Heart right ventricle (tissue), 16 donors: Measurements from ENCODE around the gene RASL10B. TPM values are rescaled to one million over a fixed set of nuclear protein-coding genes. Genes with fewer than 3 reads are reported as not detected.

Experiments
- ATAC-seq, 8 donors: fragments of 200-7000 bp; cut with Tn5 transposase; one replicate each; pipeline ENCODE4 v1.9.1; 2020; ENCODE audit warnings: mild to moderate bottlenecking in 8 of 8, moderate library complexity in 8 of 8, moderate number of reproducible peaks in 1 of 8
- DNase-seq, 2 donors: peaks; one replicate each; pipeline ENCODE4 v3.0.0-alpha.2; 2020
- H3K27ac ChIP-seq, 10 donors: fragments of 200-600 bp; sonication (generic) in 2 of 10; one replicate each; pipeline versions ENCODE4 v1.5.0 to v1.8.0; 2020 to 2022; ENCODE audit warnings: mild to moderate bottlenecking in 3 of 10
- H3K27me3 ChIP-seq, 7 donors: fragments of 200-600 bp; one replicate each; pipeline ENCODE4 v1.8.0; 2021 to 2022; ENCODE audit warnings: mild to moderate bottlenecking in 2 of 7
- H3K36me3 ChIP-seq, 9 donors: fragments of 200-600 bp; sonication (generic) in 1 of 9; one replicate each; pipeline versions ENCODE4 v1.5.0 to v1.8.0; 2020 to 2022; ENCODE audit warnings: mild to moderate bottlenecking in 2 of 9
- H3K4me1 ChIP-seq, 9 donors: fragments of 200-600 bp; sonication (generic) in 1 of 9; one replicate each; pipeline versions ENCODE4 v1.5.0 to v1.8.0; 2020 to 2022; ENCODE audit warnings: mild to moderate bottlenecking in 4 of 9
- H3K4me3 ChIP-seq, 10 donors: fragments of 200-600 bp; sonication (generic) in 2 of 10; one replicate each; pipeline versions ENCODE4 v1.5.0 to v1.8.0; 2020 to 2022; ENCODE audit warnings: mild to moderate bottlenecking in 7 of 10, moderate library complexity in 2 of 10
- H3K9me3 ChIP-seq, 11 donors: fragments of 200-600 bp in 10 of 11; sonication (generic) in 2 of 11; one replicate each; pipeline versions ENCODE4 v1.5.0 to v1.8.0; 2013 to 2022; ENCODE audit warnings: mild to moderate bottlenecking in 2 of 11, control low read depth in 1 of 11, moderate library complexity in 1 of 11
- WGBS, 2 donors: extraction: QIAGEN DNeasy Blood & Tissue Kit; methylation state at CpG; one replicate each; pipeline ENCODE4 v1.1.7; 2013; ENCODE audit warnings: inconsistent platforms in 1 of 2; 5-methylcytosine and 5-hydroxymethylcytosine counted together
- intact Hi-C, 10 donors: fragments of 100-400 bp; cut with DNase I; formaldehyde crosslinking; loops; one replicate each; pipeline versions ENCODE4 v1.11.1 to v1.14.2; 2022
- polyA plus RNA-seq, 2 donors: library from polyadenylated mRNA; stranded (reverse); fragments of 200-250 nt; gene quantifications; one replicate each; pipeline ENCODE4 v1.2.3, GENCODE V29; 2013
- total RNA-seq, 10 donors: library from RNA; stranded (reverse); fragmentation: NEBNext Ultra II Directional in 3 of 10; extraction: Animal tissue kit (Norgen Biotek cat#: 25700) in 3 of 10; gene quantifications; one replicate each; pipeline versions ENCODE4 v1.2.1 to v1.2.4, GENCODE V29; 2021 to 2023
- TF ChIP-seq, protein P1 (sequence below), 9 donors: fragments of 200-600 bp; sonication (generic) in 2 of 9; IDR thresholded peaks; one replicate each; pipeline versions ENCODE4 v1.5.0 to v1.8.0; 2021 to 2022; ENCODE audit warnings: antibody characterized with exemption in 9 of 9, mild to moderate bottlenecking in 5 of 9, moderate library complexity in 1 of 9
- donor health status: Arrhythmogenic right ventricular cardiomyopathy.
- donor health status: ischemic (EF 13 %, LVEDD 7.1; RV severe dilation, severe dysfunction).
- donor health status: healthy with polysubstance abuse.
- donor health status: DM: no; HTN: yes; CAD: no.
- donor health status: DM: no; HTN: no; CAD: no.
- donor health status: ischemic (EF 25% LVEDD 6.9; RV normal size, moderate dysfunction).
- donor health status: ischemic (EF 25% LVEDD 5.7; RV mildly dilated, moderate dysfunction).
- donor health status: healthy.
- donor health status: DM: yes; HTN: yes; CAD: no.
- donor health status: Ischemic cardiomyopathy.
- donor health status: ischemic (EF 35%, LVEDD 5.7; RV mildly dilated, moderate dysfunction).
- donor health status: nonischemic (EF 11% LVEDD 7.7; RV severe dilation, severe dysfunction).
- donor health status: DM: yes; HTN: yes; CAD: no.
- donor health status: PGD.
- donor health status: ischemic (EF 29% LVEDD 5.4; RV normal size, mild dysfunction).
- donor health status: nonischemic (EF 23%, LVEDD 6.1; RV moderate dilation, normal function).

RASL10B gene
- total and polyA plus RNA-seq, 12 donors, result 3.9 to 26.2 (median 10.9) TPM

DNA sequence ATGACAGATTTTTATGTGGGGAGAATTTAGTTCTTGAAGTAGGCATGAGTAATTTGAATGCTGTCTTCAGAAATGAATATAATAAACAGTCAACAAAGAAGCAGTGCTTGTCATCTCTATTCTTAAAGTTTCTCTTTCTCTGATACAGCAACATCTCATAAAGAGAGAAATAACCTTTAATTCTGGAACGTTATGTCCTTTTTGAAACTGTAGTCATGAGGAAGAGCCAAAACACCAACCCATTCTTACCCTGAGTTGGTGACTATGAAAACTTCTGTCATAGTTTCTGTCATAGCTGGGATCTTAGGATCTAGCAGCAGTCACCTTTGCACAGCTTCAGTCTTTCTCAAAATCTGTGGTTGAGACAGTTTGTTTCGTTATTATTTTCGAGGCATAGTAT lies 15.3 kb upstream of the RASL10B start:
- WGBS, 2 donors, result 82 to 92% methylated on average over 3 of the region's 3 CpGs
- Histone ChIP-seq H3K9me3 (no peaks in the 10 kb centered on the region), H3K36me3 (peaks cover 0 to 95% (median 5%) of the 10 kb centered on the region in 9 donors), H3K27me3 (no peaks in the 10 kb centered on the region), H3K4me3 (no peak overlapping the region), H3K4me1 (peaks cover 9 to 60% (median 38%) of the 10 kb centered on the region in 9 donors), H3K27ac (peak overlapping the region in 7 of 10 donors; percentile 29 to 87 (median 72))
- ATAC-seq (no peak), DNase-seq (no peak)
- intact Hi-C loops, result no loop called here
- TF ChIP-seq, protein P1, sequence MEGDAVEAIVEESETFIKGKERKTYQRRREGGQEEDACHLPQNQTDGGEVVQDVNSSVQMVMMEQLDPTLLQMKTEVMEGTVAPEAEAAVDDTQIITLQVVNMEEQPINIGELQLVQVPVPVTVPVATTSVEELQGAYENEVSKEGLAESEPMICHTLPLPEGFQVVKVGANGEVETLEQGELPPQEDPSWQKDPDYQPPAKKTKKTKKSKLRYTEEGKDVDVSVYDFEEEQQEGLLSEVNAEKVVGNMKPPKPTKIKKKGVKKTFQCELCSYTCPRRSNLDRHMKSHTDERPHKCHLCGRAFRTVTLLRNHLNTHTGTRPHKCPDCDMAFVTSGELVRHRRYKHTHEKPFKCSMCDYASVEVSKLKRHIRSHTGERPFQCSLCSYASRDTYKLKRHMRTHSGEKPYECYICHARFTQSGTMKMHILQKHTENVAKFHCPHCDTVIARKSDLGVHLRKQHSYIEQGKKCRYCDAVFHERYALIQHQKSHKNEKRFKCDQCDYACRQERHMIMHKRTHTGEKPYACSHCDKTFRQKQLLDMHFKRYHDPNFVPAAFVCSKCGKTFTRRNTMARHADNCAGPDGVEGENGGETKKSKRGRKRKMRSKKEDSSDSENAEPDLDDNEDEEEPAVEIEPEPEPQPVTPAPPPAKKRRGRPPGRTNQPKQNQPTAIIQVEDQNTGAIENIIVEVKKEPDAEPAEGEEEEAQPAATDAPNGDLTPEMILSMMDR (IDR thresholded peaks at IDR 0.05), result no peak

DNA sequence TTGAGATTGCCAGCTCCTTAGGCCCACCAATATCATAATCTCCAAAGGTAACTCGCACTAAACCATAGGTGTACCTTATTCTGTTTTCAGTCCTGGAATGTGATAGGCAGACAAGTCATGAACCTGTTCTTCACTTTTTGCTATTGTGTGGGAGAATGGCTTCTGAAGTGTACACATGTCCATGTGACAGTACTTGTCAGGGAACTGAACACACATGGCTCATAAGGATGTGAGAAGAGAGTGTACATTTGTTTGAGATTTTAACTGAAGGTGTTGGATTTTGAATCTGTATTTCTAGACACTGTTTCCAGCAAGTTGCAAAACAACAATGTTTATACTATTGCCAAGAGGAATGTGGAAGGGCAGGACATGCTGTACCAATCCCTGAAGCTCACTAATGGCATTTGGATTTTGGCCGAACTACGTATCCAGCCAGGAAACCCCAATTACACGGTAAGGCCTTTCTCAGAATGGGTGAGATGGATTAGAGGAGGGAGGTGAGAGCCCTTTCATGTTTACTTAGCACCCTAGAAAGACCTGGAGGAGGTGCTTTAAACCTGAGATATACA lies 14.5 kb upstream of the RASL10B start:
- H3K27me3 ChIP-seq, result no peaks in the 10 kb centered on the region
- TF ChIP-seq, protein P1 (IDR thresholded peaks at IDR 0.05), result no peak
- intact Hi-C loops, result no loop called here
- H3K4me3 ChIP-seq, result no peak overlapping the region
- H3K27ac ChIP-seq, result peak overlapping the region; percentile 26 to 85 (median 43)
- H3K9me3 ChIP-seq, result no peaks in the 10 kb centered on the region
- peaks cover 9 to 57% (median 38%) of the 10 kb centered on the region in 9 donors for H3K4me1 ChIP-seq
- no peak for DNase-seq
- 58 to 71% methylated on average over 4 of the region's 4 CpGs for WGBS, 2 donors
- ATAC-seq, result peak in 4 of 8 donors; percentile 32 to 80 (median 69)
- H3K36me3 ChIP-seq, result peaks cover 0 to 95% (median 9%) of the 10 kb centered on the region in 9 donors

DNA sequence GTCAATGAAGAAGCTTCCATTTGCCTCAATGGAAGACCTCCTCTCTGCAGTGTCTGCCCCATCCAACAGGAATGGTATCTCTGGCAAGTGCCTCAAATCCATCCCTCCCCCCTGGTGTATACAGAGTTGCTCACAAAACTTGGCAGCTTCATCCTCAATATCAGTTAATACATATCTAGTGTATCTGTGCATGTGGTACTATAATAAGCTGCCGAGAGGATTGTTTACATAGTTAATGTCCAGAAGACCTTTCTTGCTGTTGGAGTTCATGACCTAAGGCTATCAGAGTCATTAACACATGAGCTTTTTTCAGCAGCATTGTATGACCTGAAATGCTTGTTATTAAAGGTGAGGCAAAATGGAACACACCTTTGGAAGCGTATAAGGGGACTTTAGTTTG lies 14.0 kb upstream of the RASL10B start:
- H3K27me3 ChIP-seq, result no peaks in the 10 kb centered on the region
- ATAC-seq, result peak in 2 of 8 donors; percentile 19 to 36
- no peaks in the 10 kb centered on the region for H3K9me3 ChIP-seq
- H3K4me3 ChIP-seq, result no peak overlapping the region
- DNase-seq, result no peak
- TF ChIP-seq, protein P1 (IDR thresholded peaks at IDR 0.05), result no peak
- 40 to 57% methylated on average over 2 of the region's 2 CpGs for WGBS, 2 donors
- peak overlapping the region; percentile 26 to 85 (median 39) for H3K27ac ChIP-seq
- H3K4me1 ChIP-seq, result peaks cover 9 to 52% (median 33%) of the 10 kb centered on the region in 9 donors
- intact Hi-C loops, result no loop called here
- peaks cover 0 to 95% (median 14%) of the 10 kb centered on the region in 9 donors for H3K36me3 ChIP-seq

DNA sequence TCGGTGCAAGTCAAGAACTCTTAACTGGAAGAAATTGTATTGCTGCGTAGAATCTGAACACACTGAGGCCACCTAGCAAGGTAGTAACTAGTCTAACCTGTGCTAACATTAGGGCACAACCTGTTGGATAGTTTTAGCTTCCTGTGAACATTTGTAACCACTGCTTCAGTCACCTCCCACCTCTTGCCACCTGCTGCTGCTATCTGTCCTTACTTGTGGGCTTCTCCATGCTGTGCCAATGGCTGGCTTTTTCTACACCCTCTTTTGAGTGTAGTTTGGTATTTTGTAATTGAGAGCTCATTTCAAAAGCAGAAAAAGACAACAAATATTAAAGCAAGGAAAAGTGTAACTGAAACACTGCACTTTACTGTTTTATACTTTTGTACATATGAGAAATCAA lies 7.7 kb upstream of the RASL10B start:
- no peak overlapping the region for H3K27ac ChIP-seq
- ATAC-seq (no peak), DNase-seq (no peak)
- H3K9me3 ChIP-seq, result no peaks in the 10 kb centered on the region
- TF ChIP-seq, protein P1 (IDR thresholded peaks at IDR 0.05), result no peak
- WGBS, 2 donors, result 97% methylated on average over 2 of the region's 2 CpGs
- H3K4me1 ChIP-seq, result peaks cover 6 to 24% (median 14%) of the 10 kb centered on the region in 9 donors
- no peaks in the 10 kb centered on the region for H3K27me3 ChIP-seq
- no peak overlapping the region for H3K4me3 ChIP-seq
- intact Hi-C loops, result no loop called here
- peaks cover 0 to 91% (median 41%) of the 10 kb centered on the region in 9 donors for H3K36me3 ChIP-seq
